GM12892 (cell line): ENCODE measurements around the gene TOGARAM2.

Source experiments
- POLR2A ChIP-seq: IDR thresholded peaks from 2 replicates; pipeline ENCODE4 v1.6.1; 2011; ENCODE audit warnings: low read depth, low read length, control low read depth
- POLR2AphosphoS5 ChIP-seq: IDR thresholded peaks from 2 replicates; pipeline ENCODE4 v1.6.1; 2011; ENCODE audit warnings: low read depth, low read length, control low read depth

GRCh38 chr2:29061176-29061575, 80.1 kb downstream of the TOGARAM2 start:
- TF ChIP-seq POLR2A = no peak
- no peak for TF ChIP-seq POLR2AphosphoS5
